Activated CD8-positive, alpha-beta T cell treated with anti-CD3 and anti-CD28 coated beads for 36 hours (primary cell): ENCODE data around the gene MPG. TPM values are rescaled to one million over a fixed set of nuclear protein-coding genes. Genes with fewer than 3 reads are reported as not detected.

ENCODE experiments used
- ATAC-seq: fragments of 200-7000 bp; cut with Tn5 transposase; one replicate; pipeline ENCODE4 v1.10.0; 2021; ENCODE audit warnings: mild to moderate bottlenecking, moderate library complexity
- CTCF ChIA-PET: fragments of 350-600 bp; sonication (Branson Sonifier 250); formaldehyde crosslinking; loops from one replicate; lab custom pipeline; 2021; ENCODE audit warnings: antibody characterized with exemption; lab: Charles Lee
- POLR2A ChIA-PET: fragments of 350-600 bp; sonication (Branson Sonifier 250); formaldehyde crosslinking; loops from one replicate; lab custom pipeline; 2021; ENCODE audit warnings: antibody characterized with exemption; lab: Charles Lee
- DNase-seq: peaks from one replicate; pipeline ENCODE4 v3.0.0-alpha.2; 2020
- H3K27ac Mint-ChIP-seq: one replicate; pipeline ENCODE4 v1.8.0; 2021; ENCODE audit warnings: mild to moderate bottlenecking, mixed read lengths
- H3K27me3 Mint-ChIP-seq: one replicate; pipeline ENCODE4 v1.8.0; 2021; ENCODE audit warnings: mixed read lengths
- H3K36me3 Mint-ChIP-seq: one replicate; pipeline ENCODE4 v1.8.0; 2021; ENCODE audit warnings: low read depth, mixed read lengths
- H3K4me1 Mint-ChIP-seq: one replicate; pipeline ENCODE4 v1.8.0; 2021; ENCODE audit warnings: low read depth, mixed read lengths
- H3K4me3 Mint-ChIP-seq: one replicate; pipeline ENCODE4 v1.8.0; 2021; ENCODE audit warnings: mild to moderate bottlenecking, moderate library complexity, mixed read lengths
- H3K9me3 Mint-ChIP-seq: one replicate; pipeline ENCODE4 v1.8.0; 2021; ENCODE audit warnings: mixed read lengths
- CTCF ChIP-seq: fragments of 200-600 bp; IDR thresholded peaks from one replicate; pipeline ENCODE4 v1.8.0; 2022; ENCODE audit warnings: antibody characterized with exemption, mild to moderate bottlenecking
- intact Hi-C: fragments of 100-400 bp; cut with micrococcal nuclease; formaldehyde crosslinking; loops from one replicate; pipeline ENCODE4 v1.10.0; 2022
- total RNA-seq, 2 experiments: library from RNA; stranded (reverse); gene quantifications; one replicate each; pipeline ENCODE4 v1.2.3, GENCODE V29; 2021

Gene MPG
- total RNA-seq, 2 experiments from 2014 or later: 51.7 to 54.2 TPM

GRCh38 chr16:77273-77806 is 685 bp upstream of the MPG start:
- ATAC-seq (peak; percentile 43), DNase-seq (peak; percentile 59)
- Mint-ChIP-seq H3K36me3 (peaks cover 10% of the 10 kb centered on the region), H3K4me3 (peak overlapping the region; percentile 82), H3K9me3 (no peaks in the 10 kb centered on the region), H3K4me1 (peaks cover 31% of the 10 kb centered on the region), H3K27ac (peak overlapping the region; percentile 73), H3K27me3 (peaks cover 18% of the 10 kb centered on the region)
- intact Hi-C loops: no loop called here
- ChIA-PET CTCF (interaction anchor here (0.8 to 20.7 kb wide), 5 partner anchors 12 to 104 kb away, joined by 3 to 458 read pairs (median 10); partner anchors contain the start of gene HBQ1), POLR2A (interaction anchor here (0.7 to 2.3 kb wide), 10 partner anchors 9 to 104 kb away, joined by 3 to 11 read pairs (median 5); partner anchors contain the start of genes POLR3K and SNRNP25)
- TF ChIP-seq CTCF: no peak

- peak; percentile 11 for ATAC-seq
- intact Hi-C loops: no loop called here
- peak; percentile 27 for DNase-seq
- no peak for TF ChIP-seq CTCF
- H3K4me1 Mint-ChIP-seq: peaks cover 37% of the 10 kb centered on the region
- no peaks in the 10 kb centered on the region for H3K9me3 Mint-ChIP-seq
- peak overlapping the region; percentile 87 for H3K27ac Mint-ChIP-seq
- peaks cover 10% of the 10 kb centered on the region for H3K27me3 Mint-ChIP-seq
- peaks cover 10% of the 10 kb centered on the region for H3K36me3 Mint-ChIP-seq
- ChIA-PET POLR2A (interaction anchor here (1.0 to 2.3 kb wide), 7 partner anchors 9 to 448 kb away, joined by 3 to 11 read pairs (median 5); partner anchors contain the start of genes POLR3K and SNRNP25), CTCF (interaction anchor here (0.6 to 20.7 kb wide), 5 partner anchors 9 to 39 kb away, joined by 3 to 458 read pairs (median 6); partner anchors contain the start of genes POLR3K and SNRNP25)
- peak overlapping the region; percentile 88 for H3K4me3 Mint-ChIP-seq
These were observed 572 bp downstream of the MPG start for GRCh38 chr16:78444-79150.

GRCh38 chr16:79151-80054 is 1.4 kb downstream of the MPG start:
- Mint-ChIP-seq H3K27me3 (peaks cover 5% of the 10 kb centered on the region), H3K27ac (peak overlapping the region; percentile 87), H3K4me3 (peak overlapping the region; percentile 88), H3K4me1 (peaks cover 45% of the 10 kb centered on the region), H3K9me3 (no peaks in the 10 kb centered on the region), H3K36me3 (peaks cover 14% of the 10 kb centered on the region)
- ChIA-PET POLR2A (interaction anchor here (1.0 to 1.1 kb wide), 2 partner anchors 9 to 447 kb away, joined by 3 read pairs; no protein-coding TSS in a partner anchor), CTCF (interaction anchor here (0.6 to 20.7 kb wide), 4 partner anchors 10 to 26 kb away, joined by 3 to 458 read pairs (median 26); partner anchors contain the start of genes POLR3K and SNRNP25)
- no peak for TF ChIP-seq CTCF
- DNase-seq (no peak), ATAC-seq (no peak)
- intact Hi-C loops: no loop called here

- intact Hi-C loops: no loop called here
- H3K4me3 Mint-ChIP-seq: no peak overlapping the region
- ChIA-PET CTCF (interaction anchor here (1.5 to 7.1 kb wide), 4 partner anchors 10 to 24 kb away, joined by 3 to 55 read pairs (median 24); partner anchors contain the start of gene RHBDF1), POLR2A (interaction anchor here (0.9 to 3.2 kb wide), 5 partner anchors 8 to 30 kb away, joined by 3 to 7 read pairs (median 3); partner anchors contain the start of gene POLR3K)
- H3K4me1 Mint-ChIP-seq: peaks cover 46% of the 10 kb centered on the region
- DNase-seq (no peak), ATAC-seq (no peak)
- H3K27me3 Mint-ChIP-seq: no peaks in the 10 kb centered on the region
- peak overlapping the region; percentile 46 for H3K27ac Mint-ChIP-seq
- peaks cover 31% of the 10 kb centered on the region for H3K36me3 Mint-ChIP-seq
- H3K9me3 Mint-ChIP-seq: no peaks in the 10 kb centered on the region
- TF ChIP-seq CTCF: no peak
These were observed 5.1 kb downstream of the MPG start for GRCh38 chr16:83060-83603.
